ENCODE data around the gene TBC1D1.

- TF ChIP-seq, protein P1, sequence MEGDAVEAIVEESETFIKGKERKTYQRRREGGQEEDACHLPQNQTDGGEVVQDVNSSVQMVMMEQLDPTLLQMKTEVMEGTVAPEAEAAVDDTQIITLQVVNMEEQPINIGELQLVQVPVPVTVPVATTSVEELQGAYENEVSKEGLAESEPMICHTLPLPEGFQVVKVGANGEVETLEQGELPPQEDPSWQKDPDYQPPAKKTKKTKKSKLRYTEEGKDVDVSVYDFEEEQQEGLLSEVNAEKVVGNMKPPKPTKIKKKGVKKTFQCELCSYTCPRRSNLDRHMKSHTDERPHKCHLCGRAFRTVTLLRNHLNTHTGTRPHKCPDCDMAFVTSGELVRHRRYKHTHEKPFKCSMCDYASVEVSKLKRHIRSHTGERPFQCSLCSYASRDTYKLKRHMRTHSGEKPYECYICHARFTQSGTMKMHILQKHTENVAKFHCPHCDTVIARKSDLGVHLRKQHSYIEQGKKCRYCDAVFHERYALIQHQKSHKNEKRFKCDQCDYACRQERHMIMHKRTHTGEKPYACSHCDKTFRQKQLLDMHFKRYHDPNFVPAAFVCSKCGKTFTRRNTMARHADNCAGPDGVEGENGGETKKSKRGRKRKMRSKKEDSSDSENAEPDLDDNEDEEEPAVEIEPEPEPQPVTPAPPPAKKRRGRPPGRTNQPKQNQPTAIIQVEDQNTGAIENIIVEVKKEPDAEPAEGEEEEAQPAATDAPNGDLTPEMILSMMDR (IDR thresholded peaks at IDR 0.05) = no peak
- TF ChIP-seq POLR2A (IDR thresholded peaks at IDR 0.05) = no peak
Observed at GRCh38 chr4:38004062-38004461, 113.2 kb downstream of the TBC1D1 start.
